H9 (cell line): ENCODE results near the gene S100A3. TPM values are rescaled to one million over a fixed set of nuclear protein-coding genes. Genes with fewer than 3 reads are reported as not detected.

ENCODE experiments used
- DNase-seq: peaks from one replicate; pipeline ENCODE4 v3.0.0-alpha.2; 2017
- H2AFZ ChIP-seq: one replicate; pipeline ENCODE4 v1.6.1; 2013; ENCODE audit warnings: mild to moderate bottlenecking, low read length, control low read depth, moderate library complexity
- H2AK5ac ChIP-seq: 2 replicates; pipeline ENCODE4 v1.6.1; 2013; ENCODE audit warnings: low read length, control low read depth, mixed read lengths; ENCODE audit not compliant: insufficient read length
- H2BK120ac ChIP-seq: one replicate; pipeline ENCODE4 v1.6.1; 2013; ENCODE audit warnings: low read depth, mild to moderate bottlenecking, low read length, control low read depth, inconsistent platforms; ENCODE audit not compliant: poor library complexity, severe bottlenecking
- H2BK12ac ChIP-seq: 2 replicates; pipeline ENCODE4 v1.6.1; 2013; ENCODE audit warnings: low read length, control low read depth, mixed read lengths, low read depth; ENCODE audit not compliant: insufficient read length
- H2BK15ac ChIP-seq: 2 replicates; pipeline ENCODE4 v1.6.1; 2013; ENCODE audit warnings: low read depth, low read length, control low read depth
- H2BK20ac ChIP-seq: one replicate; pipeline ENCODE4 v1.6.1; 2013; ENCODE audit warnings: low read depth, mild to moderate bottlenecking, low read length, control low read depth, inconsistent platforms; ENCODE audit not compliant: poor library complexity, severe bottlenecking
- H2BK5ac ChIP-seq: 2 replicates; pipeline ENCODE4 v1.6.1; 2013; ENCODE audit warnings: low read length, control low read depth, mixed read lengths; ENCODE audit not compliant: insufficient read length
- H3K14ac ChIP-seq: 2 replicates; pipeline ENCODE4 v1.6.1; 2013; ENCODE audit warnings: low read length, control low read depth; ENCODE audit not compliant: insufficient read depth
- H3K18ac ChIP-seq: 2 replicates; pipeline ENCODE4 v1.6.1; 2013; ENCODE audit warnings: low read depth, mild to moderate bottlenecking, mixed read lengths, low read length, control low read depth; ENCODE audit not compliant: insufficient read length
- H3K23ac ChIP-seq: 2 replicates; pipeline ENCODE4 v1.6.1; 2013; ENCODE audit warnings: low read length, control low read depth, mixed read lengths, low read depth; ENCODE audit not compliant: insufficient read length
- H3K23me2 ChIP-seq: 2 replicates; pipeline ENCODE4 v1.6.1; 2013; ENCODE audit warnings: low read depth, mild to moderate bottlenecking, mixed read lengths, low read length, control low read depth; ENCODE audit not compliant: insufficient read length, poor library complexity, severe bottlenecking
- H3K27ac ChIP-seq: 2 replicates; pipeline ENCODE4 v1.5.1; 2013; ENCODE audit warnings: low read length, control low read depth, mixed read lengths, low read depth; ENCODE audit not compliant: insufficient read length
- H3K27me3 ChIP-seq: 2 replicates; pipeline ENCODE4 v1.6.1; 2013; ENCODE audit warnings: low read length, control low read depth, inconsistent platforms; ENCODE audit not compliant: insufficient read depth
- H3K4ac ChIP-seq: 2 replicates; pipeline ENCODE4 v1.6.1; 2013; ENCODE audit warnings: low read depth, mild to moderate bottlenecking, control low read depth, inconsistent platforms, low read length, moderate library complexity
- H3K4me1 ChIP-seq: 2 replicates; pipeline ENCODE4 v1.6.1; 2013; ENCODE audit warnings: low read length, control low read depth, inconsistent platforms; ENCODE audit not compliant: insufficient read depth
- H3K4me2 ChIP-seq: 2 replicates; pipeline ENCODE4 v1.6.1; 2013; ENCODE audit warnings: low read length, control low read depth, mixed read lengths; ENCODE audit not compliant: insufficient read length, insufficient read depth
- H3K56ac ChIP-seq: 2 replicates; pipeline ENCODE4 v1.6.1; 2013; ENCODE audit warnings: low read depth, mild to moderate bottlenecking, mixed read lengths, low read length, control low read depth; ENCODE audit not compliant: insufficient read length
- H3K79me1 ChIP-seq: 2 replicates; pipeline ENCODE4 v1.6.1; 2013; ENCODE audit warnings: low read depth, mild to moderate bottlenecking, moderate library complexity, low read length, control low read depth, inconsistent platforms; ENCODE audit not compliant: insufficient read depth, poor library complexity, severe bottlenecking
- H3K79me2 ChIP-seq: 2 replicates; pipeline ENCODE4 v1.6.1; 2013; ENCODE audit warnings: low read length, control low read depth, inconsistent platforms; ENCODE audit not compliant: insufficient read depth
- H3K9ac ChIP-seq: 2 replicates; pipeline ENCODE4 v1.6.1; 2013; ENCODE audit warnings: low read length, control low read depth, mixed read lengths; ENCODE audit not compliant: insufficient read length; ENCODE audit errors: extremely low read depth
- H3K9me3 ChIP-seq: one replicate; pipeline ENCODE4 v1.6.1; 2013; ENCODE audit warnings: low read depth, low read length, inconsistent platforms; ENCODE audit not compliant: control insufficient read depth
- H3T11ph ChIP-seq: one replicate; pipeline ENCODE4 v1.6.1; 2013; ENCODE audit warnings: mild to moderate bottlenecking, low read length, control low read depth, inconsistent platforms
- H4K20me1 ChIP-seq: one replicate; pipeline ENCODE4 v1.6.1; 2013; ENCODE audit not compliant: control insufficient read depth, insufficient read length, insufficient read depth
- H4K5ac ChIP-seq: 2 replicates; pipeline ENCODE4 v1.6.1; 2013; ENCODE audit warnings: low read depth, mild to moderate bottlenecking, mixed read lengths, low read length, control low read depth; ENCODE audit not compliant: insufficient read length
- H4K8ac ChIP-seq: replicated peaks from 2 replicates; pipeline ENCODE4 v1.6.1; 2013; ENCODE audit warnings: low read length, control low read depth, mixed read lengths, low read depth; ENCODE audit not compliant: insufficient read length
- H4K91ac ChIP-seq: 2 replicates; pipeline ENCODE4 v1.6.1; 2013; ENCODE audit warnings: low read depth, mild to moderate bottlenecking, moderate library complexity, mixed read lengths, low read length, control low read depth; ENCODE audit not compliant: insufficient read length
- H3K27ac Mint-ChIP-seq, 3 experiments: 2 replicates in 2 of 3; 3 replicates in 1 of 3; pipeline ENCODE4 v1.8.0; 2020 to 2021; ENCODE audit warnings: mixed read lengths in 3 of 3, mild to moderate bottlenecking in 1 of 3, moderate library complexity in 1 of 3
- H3K27me3 Mint-ChIP-seq: 2 replicates; pipeline ENCODE4 v1.8.0; 2021; ENCODE audit warnings: low read depth, mild to moderate bottlenecking, moderate library complexity, mixed read lengths
- H3K36me3 Mint-ChIP-seq, 3 experiments: 2 replicates in 2 of 3; 3 replicates in 1 of 3; pipeline ENCODE4 v1.8.0; 2020 to 2021; ENCODE audit warnings: low read depth in 3 of 3, mixed read lengths in 3 of 3; ENCODE audit not compliant: insufficient read depth in 1 of 3
- H3K4me1 Mint-ChIP-seq, 2 experiments: 2 replicates each; pipeline ENCODE4 v1.8.0; 2020; ENCODE audit warnings: mixed read lengths in 2 of 2
- H3K4me3 Mint-ChIP-seq, 2 experiments: 2 replicates in 1 of 2; 3 replicates in 1 of 2; pipeline ENCODE4 v1.8.0; 2020 to 2021; ENCODE audit warnings: mild to moderate bottlenecking in 2 of 2, mixed read lengths in 2 of 2, moderate library complexity in 1 of 2
- H3K9me3 Mint-ChIP-seq, 2 experiments: 2 replicates in 1 of 2; 3 replicates in 1 of 2; pipeline ENCODE4 v1.8.0; 2020; ENCODE audit warnings: mild to moderate bottlenecking in 2 of 2, mixed read lengths in 2 of 2, moderate library complexity in 1 of 2
- WGBS: extraction: QIAGEN DNeasy Blood & Tissue Kit; methylation state at CpG from one replicate; pipeline ENCODE4 v1.1.7; 2013; ENCODE audit warnings: missing lambda C conversion rate, low lambda C conversion rate, mixed read lengths; ENCODE audit not compliant: insufficient read length; ENCODE audit errors: extremely low coverage; 5-methylcytosine and 5-hydroxymethylcytosine counted together
- total RNA-seq: library from RNA; stranded (reverse); gene quantifications from 2 replicates; pipeline ENCODE4 v1.2.1, GENCODE V29; 2021
- TF ChIP-seq, protein P1 (sequence below): fragments of 200-600 bp; sonication (generic); conservative IDR thresholded peaks from 3 replicates; pipeline ENCODE4 v1.8.0; 2021; ENCODE audit warnings: antibody characterized with exemption, mild to moderate bottlenecking

Gene S100A3
- total RNA-seq, 1 experiment from 2014 or later: not detected

DNA sequence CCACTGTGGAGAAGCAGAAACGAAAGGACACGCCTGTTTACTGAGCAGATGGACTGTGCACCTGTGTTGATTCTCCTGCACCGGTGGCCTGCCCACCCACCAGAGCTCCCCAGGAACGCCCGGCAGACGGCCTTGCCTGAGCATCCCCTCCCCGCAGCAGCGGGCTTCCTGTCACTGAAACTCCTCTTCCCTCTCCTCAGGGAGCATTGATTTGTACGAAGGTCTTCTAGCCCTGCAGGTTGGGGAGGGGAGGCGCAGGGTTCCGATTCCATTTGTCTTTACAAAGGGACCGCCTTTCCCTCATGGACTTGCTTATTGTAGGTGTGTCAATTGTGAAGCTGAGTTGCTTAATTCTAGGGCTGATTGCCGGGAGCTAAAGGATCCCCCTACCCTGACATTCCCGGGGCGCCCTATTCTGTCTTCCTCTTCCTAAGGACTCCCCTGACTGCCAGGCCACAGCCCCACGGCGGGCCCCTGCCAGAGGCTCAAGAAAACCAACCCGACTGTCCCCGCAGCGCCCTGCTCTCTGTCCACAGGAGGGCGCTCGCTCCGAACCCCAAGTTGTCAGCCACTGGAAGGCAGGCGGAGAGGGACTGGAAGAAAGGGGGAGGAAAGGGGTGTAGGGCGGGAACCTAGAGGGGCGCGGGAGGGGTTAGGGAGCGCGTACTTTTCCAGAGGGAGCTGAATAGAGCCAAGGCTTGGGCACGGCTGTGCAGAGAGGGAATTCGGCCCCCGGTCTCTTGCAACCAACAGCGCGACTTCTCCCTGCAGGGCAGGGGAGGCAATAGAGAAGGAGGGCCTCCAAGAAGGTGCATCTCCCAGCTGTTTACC, 16.1 kb downstream of the S100A3 start:
- Histone ChIP-seq H2AK5ac (no peak overlapping the region), H2BK5ac (no peak overlapping the region), H3K56ac (no peak overlapping the region), H4K5ac (no peak overlapping the region), H2BK12ac (no peak overlapping the region), H3K18ac (no peak overlapping the region), H3T11ph (no peak overlapping the region), H3K27me3 (no peaks in the 10 kb centered on the region; the same call in 1 of the 2 replicates), H3K4ac (no peak overlapping the region), H3K9ac (no peak overlapping the region), H2AFZ (no peak overlapping the region), H4K8ac (no peak overlapping the region), H4K91ac (no peak overlapping the region), H3K23me2 (no peaks in the 10 kb centered on the region), H3K4me1 (peaks cover 6% of the 10 kb centered on the region; the same call in 1 of the 2 replicates), H2BK120ac (no peak overlapping the region), H2BK20ac (no peak overlapping the region), H3K27ac (no peak overlapping the region), H4K20me1 (no peaks in the 10 kb centered on the region), H3K23ac (no peak overlapping the region), H2BK15ac (no peak overlapping the region), H3K79me2 (no peaks in the 10 kb centered on the region), H3K14ac (no peak overlapping the region), H3K4me2 (peak overlapping the region; percentile 56), H3K79me1 (no peaks in the 10 kb centered on the region), H3K9me3 (no peaks in the 10 kb centered on the region)
- TF ChIP-seq, protein P1, sequence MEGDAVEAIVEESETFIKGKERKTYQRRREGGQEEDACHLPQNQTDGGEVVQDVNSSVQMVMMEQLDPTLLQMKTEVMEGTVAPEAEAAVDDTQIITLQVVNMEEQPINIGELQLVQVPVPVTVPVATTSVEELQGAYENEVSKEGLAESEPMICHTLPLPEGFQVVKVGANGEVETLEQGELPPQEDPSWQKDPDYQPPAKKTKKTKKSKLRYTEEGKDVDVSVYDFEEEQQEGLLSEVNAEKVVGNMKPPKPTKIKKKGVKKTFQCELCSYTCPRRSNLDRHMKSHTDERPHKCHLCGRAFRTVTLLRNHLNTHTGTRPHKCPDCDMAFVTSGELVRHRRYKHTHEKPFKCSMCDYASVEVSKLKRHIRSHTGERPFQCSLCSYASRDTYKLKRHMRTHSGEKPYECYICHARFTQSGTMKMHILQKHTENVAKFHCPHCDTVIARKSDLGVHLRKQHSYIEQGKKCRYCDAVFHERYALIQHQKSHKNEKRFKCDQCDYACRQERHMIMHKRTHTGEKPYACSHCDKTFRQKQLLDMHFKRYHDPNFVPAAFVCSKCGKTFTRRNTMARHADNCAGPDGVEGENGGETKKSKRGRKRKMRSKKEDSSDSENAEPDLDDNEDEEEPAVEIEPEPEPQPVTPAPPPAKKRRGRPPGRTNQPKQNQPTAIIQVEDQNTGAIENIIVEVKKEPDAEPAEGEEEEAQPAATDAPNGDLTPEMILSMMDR: peak; percentile 95
- WGBS: no CpG with 5 or more reads among the region's 34 CpGs
- H3K27me3 Mint-ChIP-seq: no peaks in the 10 kb centered on the region; the same call in 1 of the 2 replicates
- H3K4me1 Mint-ChIP-seq: peaks cover 29 to 36% of the 10 kb centered on the region in 2 experiments
- peak overlapping the region; percentile 60 to 72 for H3K4me3 Mint-ChIP-seq
- peak overlapping the region in 2 of 3 experiments; percentile 37 to 44; a peak in 3 of 7 replicates for H3K27ac Mint-ChIP-seq
- no peaks in the 10 kb centered on the region for H3K36me3 Mint-ChIP-seq
- no peaks in the 10 kb centered on the region for H3K9me3 Mint-ChIP-seq
- peak; percentile 95 for DNase-seq
